Measurements from ENCODE around the gene BMP5. TPM values are rescaled to one million over a fixed set of nuclear protein-coding genes. Genes with fewer than 3 reads are reported as not detected.

BMP5 gene
- total RNA-seq, 1 experiment from 2014 or later, result 17.7 TPM

- no peak for DNase-seq (ENCODE audit: low read depth, low spot score)
- H3K27me3 ChIP-seq (ENCODE audit: control insufficient read depth, insufficient read depth, low read length), result no peaks in the 10 kb centered on the region
- H3K4me3 ChIP-seq (ENCODE audit: low read depth in 2 of 2, low read length in 2 of 2), result no peak overlapping the region
- peaks cover 9% of the 10 kb centered on the region for H3K4me1 ChIP-seq (ENCODE audit: control insufficient read depth, insufficient read depth, low read length)
- peaks cover 16% of the 10 kb centered on the region; the same call in 1 of the 2 replicates for H3K9me3 ChIP-seq (ENCODE audit: control insufficient read depth, insufficient read depth, low read depth, low read length)
- intact Hi-C loops (cut with micrococcal nuclease; ENCODE audit: unreplicated experiment) (no loop called here), in situ Hi-C loops (cut with HindIII; ENCODE audit: low pct_unique_long_range_greater_than_20kb, low sequenced_read_pairs) (no loop called here)
- ChIA-PET CTCF (no interaction called here), POLR2A (no interaction called here)
- no peak for ATAC-seq
- no peaks in the 10 kb centered on the region for H3K36me3 ChIP-seq (ENCODE audit: control insufficient read depth, insufficient read depth, low read length)
- no peak for TF ChIP-seq SIN3A (IDR thresholded peaks at IDR 0.05; ENCODE audit: borderline replicate concordance, insufficient read depth, low read depth, low read length)
- no peak for TF ChIP-seq POLR2AphosphoS5 (IDR thresholded peaks at IDR 0.05; ENCODE audit: low read depth, low read length)
- TF ChIP-seq CTCF (IDR thresholded peaks at IDR 0.05), result no peak
- TF ChIP-seq TCF7L2 (IDR thresholded peaks at IDR 0.05; ENCODE audit: low read depth, low read length), result no peak
- no peak for TF ChIP-seq REST (IDR thresholded peaks at IDR 0.05; ENCODE audit: insufficient read depth in 1 of 2, low read depth in 2 of 2, low read length in 1 of 2)
- no TSS peak for BruUV-seq (replicated peaks)
- H3K27ac ChIP-seq (ENCODE audit: low read length), result no peak overlapping the region; the same call in 1 of the 2 replicates
These were observed 166.7 kb downstream of the BMP5 start for GRCh38 chr6:55708711-55709110.

- no TSS peak for BruUV-seq (replicated peaks)
- ChIA-PET POLR2A (interaction anchor here (0.6 kb wide), 1 partner anchor 135 kb away, joined by 3 read pairs; no protein-coding TSS in a partner anchor), CTCF (interaction anchor here (1.0 kb wide), 1 partner anchor 20 kb away, joined by 4 read pairs; no protein-coding TSS in a partner anchor)
- in situ Hi-C loops (cut with HindIII; ENCODE audit: low pct_unique_long_range_greater_than_20kb, low sequenced_read_pairs) (no loop called here), intact Hi-C loops (cut with micrococcal nuclease; ENCODE audit: unreplicated experiment) (no loop called here)
- Histone ChIP-seq H3K27ac (ENCODE audit: low read length) (no peak overlapping the region), H3K27me3 (ENCODE audit: control insufficient read depth, insufficient read depth, low read length) (no peaks in the 10 kb centered on the region), H3K9me3 (ENCODE audit: control insufficient read depth, insufficient read depth, low read depth, low read length) (peaks cover 19% of the 10 kb centered on the region; the same call in 1 of the 2 replicates), H3K36me3 (ENCODE audit: control insufficient read depth, insufficient read depth, low read length) (no peaks in the 10 kb centered on the region), H3K4me1 (ENCODE audit: control insufficient read depth, insufficient read depth, low read length) (no peaks in the 10 kb centered on the region), H3K4me3 (ENCODE audit: low read depth in 2 of 2, low read length in 2 of 2) (no peak overlapping the region)
- DNase-seq (ENCODE audit: low read depth, low spot score) (no peak), ATAC-seq (no peak)
- TF ChIP-seq TCF7L2 (IDR thresholded peaks at IDR 0.05; ENCODE audit: low read depth, low read length) (no peak), REST (IDR thresholded peaks at IDR 0.05; ENCODE audit: insufficient read depth in 1 of 2, low read depth in 2 of 2, low read length in 1 of 2) (no peak), POLR2AphosphoS5 (IDR thresholded peaks at IDR 0.05; ENCODE audit: low read depth, low read length) (no peak), SIN3A (IDR thresholded peaks at IDR 0.05; ENCODE audit: borderline replicate concordance, insufficient read depth, low read depth, low read length) (no peak), CTCF (IDR thresholded peaks at IDR 0.05) (no peak)
These were observed 169.6 kb downstream of the BMP5 start for GRCh38 chr6:55705451-55706440.
